ENCODE data around the gene ETV6.

ETV6 gene

DNA sequence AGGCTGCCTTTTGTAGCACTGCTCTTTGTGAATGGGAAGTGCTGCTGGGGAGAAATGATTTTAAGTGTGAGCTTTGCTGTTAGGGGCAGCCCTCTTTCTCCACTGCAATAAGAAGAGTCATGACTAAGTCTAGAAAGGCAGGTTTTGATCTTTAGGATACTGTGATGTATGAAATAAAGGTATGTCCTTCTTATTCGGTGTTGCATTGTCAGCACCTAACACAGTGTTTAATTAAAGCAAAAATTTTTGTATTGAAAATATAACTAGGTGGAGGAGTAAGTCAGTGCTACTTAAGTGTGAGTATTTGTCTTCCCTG is 81.5 kb downstream of the ETV6 start:
- DNase-seq (no peak), ATAC-seq (ENCODE audit: insufficient read depth, low read depth) (no peak)
- Histone ChIP-seq H3K4me3 (ENCODE audit: low read depth in 1 of 2, low read length in 2 of 2) (no peak overlapping the region), H3K27me3 (ENCODE audit: insufficient read depth, low read length, poor library complexity) (no peaks in the 10 kb centered on the region), H3K9me3 (ENCODE audit: insufficient read depth, low read length, severe bottlenecking) (no peaks in the 10 kb centered on the region), H3K4me2 (ENCODE audit: insufficient read depth, low read length) (no peak overlapping the region), H3K4me1 (ENCODE audit: insufficient read depth, low read length) (peaks cover 39% of the 10 kb centered on the region), H3K9ac (ENCODE audit: low read depth, low read length) (no peak overlapping the region), H4K20me1 (ENCODE audit: insufficient read depth, low read length) (peaks cover 54% of the 10 kb centered on the region), H3K36me3 (ENCODE audit: insufficient read depth, low read length) (peaks cover 28% of the 10 kb centered on the region), H3K27ac (ENCODE audit: low read length) (no peak overlapping the region), H2AFZ (ENCODE audit: low read depth, low read length) (no peak overlapping the region), H3K79me2 (ENCODE audit: insufficient read depth, low read length) (peaks cover 93% of the 10 kb centered on the region)
- no peak for TF ChIP-seq EZH2 (IDR thresholded peaks at IDR 0.05; ENCODE audit: borderline replicate concordance, low read depth, low read length, severe bottlenecking)

DNA sequence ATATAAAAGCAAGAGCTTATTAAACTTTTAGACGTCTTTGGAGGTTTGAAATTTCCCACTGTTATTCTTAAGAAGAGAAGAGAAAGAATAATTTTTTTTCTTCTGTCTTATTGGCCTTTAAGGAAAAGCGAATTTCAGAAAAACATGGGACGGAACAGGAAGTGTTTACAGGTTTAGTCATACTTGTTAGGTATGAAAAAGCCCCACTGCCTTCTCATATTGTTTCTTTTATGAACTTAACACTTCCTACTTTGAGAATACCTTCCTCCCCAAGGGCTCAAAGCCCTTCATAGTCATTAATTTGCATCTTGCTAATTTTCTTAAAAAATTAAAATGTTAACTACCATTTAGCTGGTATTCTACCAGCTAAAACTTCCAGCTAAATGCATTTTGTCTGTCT is 82.0 kb downstream of the ETV6 start:
- H3K27me3 ChIP-seq (ENCODE audit: insufficient read depth, low read length, poor library complexity) = no peaks in the 10 kb centered on the region
- peaks cover 50% of the 10 kb centered on the region for H4K20me1 ChIP-seq (ENCODE audit: insufficient read depth, low read length)
- H3K4me2 ChIP-seq (ENCODE audit: insufficient read depth, low read length) = no peak overlapping the region
- peaks cover 28% of the 10 kb centered on the region for H3K36me3 ChIP-seq (ENCODE audit: insufficient read depth, low read length)
- H3K79me2 ChIP-seq (ENCODE audit: insufficient read depth, low read length) = peaks cover 93% of the 10 kb centered on the region
- no peak overlapping the region for H2AFZ ChIP-seq (ENCODE audit: low read depth, low read length)
- no peak overlapping the region for H3K9ac ChIP-seq (ENCODE audit: low read depth, low read length)
- H3K4me3 ChIP-seq (ENCODE audit: low read depth in 1 of 2, low read length in 2 of 2) = no peak overlapping the region
- no peaks in the 10 kb centered on the region for H3K9me3 ChIP-seq (ENCODE audit: insufficient read depth, low read length, severe bottlenecking)
- H3K27ac ChIP-seq (ENCODE audit: low read length) = no peak overlapping the region
- peaks cover 35% of the 10 kb centered on the region for H3K4me1 ChIP-seq (ENCODE audit: insufficient read depth, low read length)
- no peak for ATAC-seq (ENCODE audit: insufficient read depth, low read depth)
- DNase-seq = no peak
- TF ChIP-seq, protein P1, sequence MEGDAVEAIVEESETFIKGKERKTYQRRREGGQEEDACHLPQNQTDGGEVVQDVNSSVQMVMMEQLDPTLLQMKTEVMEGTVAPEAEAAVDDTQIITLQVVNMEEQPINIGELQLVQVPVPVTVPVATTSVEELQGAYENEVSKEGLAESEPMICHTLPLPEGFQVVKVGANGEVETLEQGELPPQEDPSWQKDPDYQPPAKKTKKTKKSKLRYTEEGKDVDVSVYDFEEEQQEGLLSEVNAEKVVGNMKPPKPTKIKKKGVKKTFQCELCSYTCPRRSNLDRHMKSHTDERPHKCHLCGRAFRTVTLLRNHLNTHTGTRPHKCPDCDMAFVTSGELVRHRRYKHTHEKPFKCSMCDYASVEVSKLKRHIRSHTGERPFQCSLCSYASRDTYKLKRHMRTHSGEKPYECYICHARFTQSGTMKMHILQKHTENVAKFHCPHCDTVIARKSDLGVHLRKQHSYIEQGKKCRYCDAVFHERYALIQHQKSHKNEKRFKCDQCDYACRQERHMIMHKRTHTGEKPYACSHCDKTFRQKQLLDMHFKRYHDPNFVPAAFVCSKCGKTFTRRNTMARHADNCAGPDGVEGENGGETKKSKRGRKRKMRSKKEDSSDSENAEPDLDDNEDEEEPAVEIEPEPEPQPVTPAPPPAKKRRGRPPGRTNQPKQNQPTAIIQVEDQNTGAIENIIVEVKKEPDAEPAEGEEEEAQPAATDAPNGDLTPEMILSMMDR (IDR thresholded peaks at IDR 0.05; ENCODE audit: borderline replicate concordance, extremely low read depth, low read length, poor library complexity, severe bottlenecking) = no peak
- no peak for TF ChIP-seq EZH2 (IDR thresholded peaks at IDR 0.05; ENCODE audit: borderline replicate concordance, low read depth, low read length, severe bottlenecking)

DNA sequence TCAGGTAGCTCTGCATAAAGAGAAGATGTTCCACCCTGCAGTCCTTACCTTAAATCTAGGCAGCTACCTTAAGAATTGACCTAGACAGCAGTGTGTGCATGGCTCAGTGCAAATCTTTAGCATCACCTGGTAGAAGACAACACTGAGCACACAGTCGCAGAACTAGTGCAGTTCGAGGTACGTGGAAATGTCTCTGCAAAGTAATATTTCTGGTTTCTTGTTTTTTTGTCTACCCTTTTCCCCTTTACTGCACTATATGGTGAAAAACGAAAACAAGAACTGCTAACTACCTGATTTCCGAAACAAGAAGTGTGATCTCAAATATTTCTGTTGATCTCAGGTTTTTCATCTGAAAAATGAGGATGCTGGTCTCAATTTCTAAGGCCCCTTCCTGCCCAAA is 82.5 kb downstream of the ETV6 start:
- Histone ChIP-seq H3K36me3 (ENCODE audit: insufficient read depth, low read length) (peaks cover 28% of the 10 kb centered on the region), H3K9ac (ENCODE audit: low read depth, low read length) (no peak overlapping the region), H3K4me1 (ENCODE audit: insufficient read depth, low read length) (peaks cover 29% of the 10 kb centered on the region), H3K9me3 (ENCODE audit: insufficient read depth, low read length, severe bottlenecking) (no peaks in the 10 kb centered on the region), H4K20me1 (ENCODE audit: insufficient read depth, low read length) (peaks cover 50% of the 10 kb centered on the region), H3K4me2 (ENCODE audit: insufficient read depth, low read length) (no peak overlapping the region), H3K27ac (ENCODE audit: low read length) (no peak overlapping the region), H3K27me3 (ENCODE audit: insufficient read depth, low read length, poor library complexity) (no peaks in the 10 kb centered on the region), H2AFZ (ENCODE audit: low read depth, low read length) (no peak overlapping the region), H3K4me3 (ENCODE audit: low read depth in 1 of 2, low read length in 2 of 2) (no peak overlapping the region), H3K79me2 (ENCODE audit: insufficient read depth, low read length) (peaks cover 94% of the 10 kb centered on the region)
- DNase-seq (no peak), ATAC-seq (ENCODE audit: insufficient read depth, low read depth) (no peak)
- TF ChIP-seq, protein P1 (IDR thresholded peaks at IDR 0.05; ENCODE audit: borderline replicate concordance, extremely low read depth, low read length, poor library complexity, severe bottlenecking) = no peak
- TF ChIP-seq EZH2 (IDR thresholded peaks at IDR 0.05; ENCODE audit: borderline replicate concordance, low read depth, low read length, severe bottlenecking) = no peak

DNA sequence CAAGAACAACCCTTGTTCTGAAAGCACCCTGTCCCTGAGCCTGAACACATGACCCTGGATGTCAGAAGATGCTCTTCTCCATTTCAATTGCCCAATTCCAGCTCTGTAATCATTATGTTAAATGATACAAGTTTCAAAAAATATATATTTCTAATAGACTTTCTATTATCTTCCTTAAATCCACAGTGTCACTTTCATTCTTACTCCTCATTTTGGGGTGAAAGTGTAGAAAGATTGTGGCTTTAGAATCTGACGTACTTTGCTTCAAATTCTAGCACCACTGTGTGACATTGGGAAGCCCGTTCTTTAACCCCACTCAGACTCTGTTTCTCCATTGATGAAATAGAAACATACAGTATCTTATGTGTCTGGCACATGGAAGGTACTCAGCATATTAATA is 83.2 kb downstream of the ETV6 start:
- no peak for ATAC-seq (ENCODE audit: insufficient read depth, low read depth)

More for the DNA sequence above, 83.2 kb downstream of the ETV6 start:
- Histone ChIP-seq H3K27me3 (ENCODE audit: insufficient read depth, low read length, poor library complexity) (no peaks in the 10 kb centered on the region), H4K20me1 (ENCODE audit: insufficient read depth, low read length) (peaks cover 48% of the 10 kb centered on the region), H3K27ac (ENCODE audit: low read length) (no peak overlapping the region), H3K9me3 (ENCODE audit: insufficient read depth, low read length, severe bottlenecking) (no peaks in the 10 kb centered on the region), H3K4me2 (ENCODE audit: insufficient read depth, low read length) (no peak overlapping the region), H2AFZ (ENCODE audit: low read depth, low read length) (no peak overlapping the region), H3K4me3 (ENCODE audit: low read depth in 1 of 2, low read length in 2 of 2) (no peak overlapping the region), H3K36me3 (ENCODE audit: insufficient read depth, low read length) (peaks cover 31% of the 10 kb centered on the region), H3K4me1 (ENCODE audit: insufficient read depth, low read length) (peaks cover 22% of the 10 kb centered on the region), H3K9ac (ENCODE audit: low read depth, low read length) (no peak overlapping the region), H3K79me2 (ENCODE audit: insufficient read depth, low read length) (peaks cover 98% of the 10 kb centered on the region)
- DNase-seq = no peak
- TF ChIP-seq EZH2 (IDR thresholded peaks at IDR 0.05; ENCODE audit: borderline replicate concordance, low read depth, low read length, severe bottlenecking) = no peak
- TF ChIP-seq, protein P1 (IDR thresholded peaks at IDR 0.05; ENCODE audit: borderline replicate concordance, extremely low read depth, low read length, poor library complexity, severe bottlenecking) = no peak
